SK-N-MC (cell line): ENCODE measurements around the gene COLGALT1.
"Not testable (repeated sequence)": the region's sequence is repeated elsewhere in the genome, so short reads cannot be mapped to it uniquely, and the experiment has no call there.

Experiments
- DNase-seq: peaks from one replicate; pipeline ENCODE4 v3.0.0-alpha.2; 2011; ENCODE audit warnings: low read depth, low spot score
- H3K27ac ChIP-seq: fragments of 200-600 bp; sonication (generic); 2 replicates; pipeline ENCODE4 v1.5.1; 2016; ENCODE audit warnings: mixed run types
- H3K36me3 ChIP-seq: fragments of 200-600 bp; sonication (generic); 2 replicates; pipeline ENCODE4 v1.6.1; 2017; ENCODE audit warnings: antibody characterized with exemption, low read length, mixed read lengths; ENCODE audit not compliant: insufficient read depth
- H3K4me3 ChIP-seq: fragments of 200-600 bp; sonication (generic); 2 replicates; pipeline ENCODE4 v1.5.1; 2016
- H3K9ac ChIP-seq: fragments of 200-600 bp; sonication (generic); 2 replicates; pipeline ENCODE4 v1.8.0; 2017; ENCODE audit warnings: mixed run types, mixed read lengths; ENCODE audit not compliant: insufficient read length
- H3K9me3 ChIP-seq: fragments of 200-600 bp; sonication (generic); 2 replicates; pipeline ENCODE4 v1.6.1; 2017; ENCODE audit warnings: low read depth, mild to moderate bottlenecking, antibody characterized with exemption, low read length, moderate library complexity, mixed read lengths
- EZH2 ChIP-seq: fragments of 200-600 bp; sonication (generic); IDR thresholded peaks from one replicate; pipeline ENCODE4 v1.6.1; 2017; ENCODE audit warnings: antibody characterized with exemption
- FOXP2 ChIP-seq: optimal IDR thresholded peaks from 2 replicates; pipeline ENCODE3; 2011; ENCODE audit warnings: mild to moderate bottlenecking, moderate library complexity; ENCODE audit not compliant: insufficient read depth; ENCODE audit errors: extremely low read length, control extremely low read depth
- POLR2AphosphoS5 ChIP-seq: IDR thresholded peaks from 2 replicates; pipeline ENCODE4 v1.6.1; 2012; ENCODE audit warnings: mild to moderate bottlenecking, low read depth, low read length, borderline replicate concordance

Gene COLGALT1

GRCh38 chr19:17541184-17541759, 14.2 kb upstream of the COLGALT1 start:
- DNase-seq, result no peak
- TF ChIP-seq POLR2AphosphoS5 (no peak), EZH2 (no peak), FOXP2 (no peak)
- no peaks in the 10 kb centered on the region for H3K36me3 ChIP-seq
- H3K9me3 ChIP-seq, result no peaks in the 10 kb centered on the region
- no peak overlapping the region for H3K27ac ChIP-seq
- H3K4me3 ChIP-seq, result no peak overlapping the region
- H3K9ac ChIP-seq, result no peak overlapping the region

GRCh38 chr19:17542042-17542441, 13.4 kb upstream of the COLGALT1 start:
- Histone ChIP-seq H3K9me3 (no peaks in the 10 kb centered on the region), H3K4me3 (no peak overlapping the region), H3K27ac (no peak overlapping the region), H3K36me3 (no peaks in the 10 kb centered on the region), H3K9ac (no peak overlapping the region)
- TF ChIP-seq POLR2AphosphoS5, result no peak
- no peak for TF ChIP-seq FOXP2
- TF ChIP-seq EZH2, result no peak
- DNase-seq, result no peak

- Histone ChIP-seq H3K36me3 (no peaks in the 10 kb centered on the region), H3K9ac (no peak overlapping the region), H3K4me3 (no peak overlapping the region), H3K9me3 (no peaks in the 10 kb centered on the region), H3K27ac (no peak overlapping the region)
- DNase-seq, result no peak
- no peak for TF ChIP-seq POLR2AphosphoS5
- TF ChIP-seq FOXP2, result no peak
- no peak for TF ChIP-seq EZH2
Observed at GRCh38 chr19:17542793-17543582, 12.5 kb upstream of the COLGALT1 start.

GRCh38 chr19:17543986-17544385, 11.5 kb upstream of the COLGALT1 start:
- no peak overlapping the region for H3K4me3 ChIP-seq
- H3K36me3 ChIP-seq, result no peaks in the 10 kb centered on the region
- no peak overlapping the region for H3K9ac ChIP-seq
- H3K9me3 ChIP-seq, result no peaks in the 10 kb centered on the region
- H3K27ac ChIP-seq, result no peak overlapping the region
- DNase-seq, result no peak
- TF ChIP-seq POLR2AphosphoS5 (no peak), FOXP2 (no peak), EZH2 (no peak)

GRCh38 chr19:17544418-17544817, 11.0 kb upstream of the COLGALT1 start:
- no peak for DNase-seq
- H3K36me3 ChIP-seq, result no peaks in the 10 kb centered on the region
- H3K9me3 ChIP-seq, result no peaks in the 10 kb centered on the region
- TF ChIP-seq FOXP2, result no peak
- no peak overlapping the region for H3K9ac ChIP-seq
- H3K4me3 ChIP-seq, result no peak overlapping the region
- H3K27ac ChIP-seq, result no peak overlapping the region

- Histone ChIP-seq H3K27ac (no peak overlapping the region), H3K36me3 (no peaks in the 10 kb centered on the region), H3K4me3 (no peak overlapping the region), H3K9me3 (no peaks in the 10 kb centered on the region), H3K9ac (no peak overlapping the region)
- DNase-seq, result no peak
- TF ChIP-seq FOXP2, result no peak
- TF ChIP-seq POLR2AphosphoS5, result no peak
- TF ChIP-seq EZH2, result no peak
Observed at GRCh38 chr19:17548145-17548544, 7.3 kb upstream of the COLGALT1 start.

GRCh38 chr19:17549085-17549740, 6.2 kb upstream of the COLGALT1 start:
- H3K36me3 ChIP-seq, result no peaks in the 10 kb centered on the region
- no peaks in the 10 kb centered on the region for H3K9me3 ChIP-seq
- no peak overlapping the region for H3K9ac ChIP-seq
- no peak overlapping the region for H3K4me3 ChIP-seq
- DNase-seq, result no peak
- no peak overlapping the region for H3K27ac ChIP-seq
- TF ChIP-seq POLR2AphosphoS5, result no peak
- no peak for TF ChIP-seq FOXP2
- no peak for TF ChIP-seq EZH2

- no peaks in the 10 kb centered on the region for H3K36me3 ChIP-seq
- DNase-seq, result no peak
- H3K27ac ChIP-seq, result no peak overlapping the region
- H3K4me3 ChIP-seq, result no peak overlapping the region
- TF ChIP-seq POLR2AphosphoS5 (no peak), EZH2 (no peak), FOXP2 (no peak)
- no peaks in the 10 kb centered on the region for H3K9me3 ChIP-seq
- H3K9ac ChIP-seq, result no peak overlapping the region
Observed at GRCh38 chr19:17550076-17550667, 5.3 kb upstream of the COLGALT1 start.

- Histone ChIP-seq H3K4me3 (peak overlapping the region; percentile 73), H3K27ac (peak overlapping the region; percentile 97)
- not testable (repeated sequence) for H3K36me3 ChIP-seq, DNase-seq, H3K9me3 ChIP-seq, H3K9ac ChIP-seq
Observed at GRCh38 chr19:17552735-17553134, 2.7 kb upstream of the COLGALT1 start.
